ENCODE results near the gene TM9SF1. TPM values are rescaled to one million over a fixed set of nuclear protein-coding genes. Genes with fewer than 3 reads are reported as not detected.

Gene TM9SF1
- total and polyA plus RNA-seq, 2 of the 13 experiments (the other 11 are each of a cell fraction or from before 2014, with no cell fraction given): 83.2 to 110 TPM

GRCh38 chr14:24232121-24232644, 36.9 kb upstream of the TM9SF1 start, which contains the start of gene NEDD8 (continued):
- TF ChIP-seq SOX6 (IDR thresholded peaks at IDR 0.05) (no peak), SOX6 (CRISPR knock-in tag; IDR thresholded peaks at IDR 0.05) (peak; percentile 76), ZFP91 (CRISPR knock-in tag; IDR thresholded peaks at IDR 0.05; ENCODE audit: borderline replicate concordance) (peak; percentile 95; the same call in 1 of the 2 replicates), NAIF1 (CRISPR knock-in tag; IDR thresholded peaks at IDR 0.05; ENCODE audit: borderline replicate concordance) (peak; percentile 88), ZNF432 (CRISPR knock-in tag; IDR thresholded peaks at IDR 0.05; ENCODE audit: borderline replicate concordance) (0 out of 2 replicates have a peak, but pooled peaks have one; percentile 24), KIAA2018 (CRISPR knock-in tag; IDR thresholded peaks at IDR 0.05; ENCODE audit: borderline replicate concordance) (0 out of 2 replicates have a peak, but pooled peaks have one; percentile 49), ZBTB21 (CRISPR knock-in tag; IDR thresholded peaks at IDR 0.05) (peak; percentile 97), ZKSCAN5 (CRISPR knock-in tag; IDR thresholded peaks at IDR 0.05) (peak; percentile 13; the same call in 1 of the 2 replicates), KAT7 (CRISPR knock-in tag; IDR thresholded peaks at IDR 0.05; ENCODE audit: borderline replicate concordance) (peak; percentile 95; the same call in 1 of the 2 replicates), ZNF501 (CRISPR knock-in tag; IDR thresholded peaks at IDR 0.05) (0 out of 2 replicates have a peak, but pooled peaks have one; percentile 55), RBM39 (IDR thresholded peaks at IDR 0.05; ENCODE audit: low read depth, low read length, poor library complexity, severe bottlenecking) (peak; percentile 95), LCORL (IDR thresholded peaks at IDR 0.05) (no peak), LCORL (CRISPR knock-in tag; IDR thresholded peaks at IDR 0.05) (no peak), ZNF124 (CRISPR knock-in tag; IDR thresholded peaks at IDR 0.05) (peak; percentile 99), GTF2F1 (IDR thresholded peaks at IDR 0.05; ENCODE audit: low read length) (no peak)
- TF ChIP-seq, protein P1, sequence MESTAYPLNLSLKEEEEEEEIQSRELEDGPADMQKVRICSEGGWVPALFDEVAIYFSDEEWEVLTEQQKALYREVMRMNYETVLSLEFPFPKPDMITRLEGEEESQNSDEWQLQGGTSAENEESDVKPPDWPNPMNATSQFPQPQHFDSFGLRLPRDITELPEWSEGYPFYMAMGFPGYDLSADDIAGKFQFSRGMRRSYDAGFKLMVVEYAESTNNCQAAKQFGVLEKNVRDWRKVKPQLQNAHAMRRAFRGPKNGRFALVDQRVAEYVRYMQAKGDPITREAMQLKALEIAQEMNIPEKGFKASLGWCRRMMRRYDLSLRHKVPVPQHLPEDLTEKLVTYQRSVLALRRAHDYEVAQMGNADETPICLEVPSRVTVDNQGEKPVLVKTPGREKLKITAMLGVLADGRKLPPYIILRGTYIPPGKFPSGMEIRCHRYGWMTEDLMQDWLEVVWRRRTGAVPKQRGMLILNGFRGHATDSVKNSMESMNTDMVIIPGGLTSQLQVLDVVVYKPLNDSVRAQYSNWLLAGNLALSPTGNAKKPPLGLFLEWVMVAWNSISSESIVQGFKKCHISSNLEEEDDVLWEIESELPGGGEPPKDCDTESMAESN (CRISPR knock-in tag; conservative IDR thresholded peaks at IDR 0.05): no peak; the same call in 1 of the 2 replicates
- TF ChIP-seq, protein P2, sequence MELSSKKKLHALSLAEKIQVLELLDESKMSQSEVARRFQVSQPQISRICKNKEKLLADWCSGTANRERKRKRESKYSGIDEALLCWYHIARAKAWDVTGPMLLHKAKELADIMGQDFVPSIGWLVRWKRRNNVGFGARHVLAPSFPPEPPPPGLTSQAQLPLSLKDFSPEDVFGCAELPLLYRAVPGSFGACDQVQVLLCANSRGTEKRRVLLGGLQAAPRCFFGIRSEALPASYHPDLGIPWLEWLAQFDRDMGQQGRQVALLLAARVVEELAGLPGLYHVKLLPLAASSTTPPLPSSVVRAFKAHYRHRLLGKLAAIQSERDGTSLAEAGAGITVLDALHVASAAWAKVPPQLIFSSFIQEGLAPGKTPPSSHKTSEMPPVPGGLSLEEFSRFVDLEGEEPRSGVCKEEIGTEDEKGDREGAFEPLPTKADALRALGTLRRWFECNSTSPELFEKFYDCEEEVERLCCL (CRISPR knock-in tag; IDR thresholded peaks at IDR 0.05; ENCODE audit: borderline replicate concordance): 0 out of 2 replicates have a peak, but pooled peaks have one; percentile 92
